ENCODE measurements around the gene ALDH16A1.

GRCh38 chr19:49450405-49450804, 2.6 kb upstream of the ALDH16A1 start:
- TF ChIP-seq CTCF (IDR thresholded peaks at IDR 0.05) (no peak), POLR2A (IDR thresholded peaks at IDR 0.05) (no peak)

All from heart left ventricle (tissue), 13 donors.